Measurements from ENCODE around the gene PIGK.

PIGK gene

GRCh38 chr1:77056525-77056924, 162.7 kb downstream of the PIGK start:
- Histone ChIP-seq H3K9me3 (ENCODE audit: control insufficient read depth, insufficient read depth, low read length) (no peaks in the 10 kb centered on the region), H3K36me3 (ENCODE audit: insufficient read depth, low read length) (no peaks in the 10 kb centered on the region; the same call in 1 of the 2 replicates), H3K4me1 (ENCODE audit: insufficient read depth, low read length) (peaks cover 10% of the 10 kb centered on the region; the same call in 1 of the 2 replicates), H3K9ac (ENCODE audit: low read depth, low read length) (no peak overlapping the region)

- Histone ChIP-seq H3K9ac (ENCODE audit: low read depth, low read length) (no peak overlapping the region), H3K9me3 (ENCODE audit: control insufficient read depth, insufficient read depth, low read length) (no peaks in the 10 kb centered on the region), H3K4me1 (ENCODE audit: insufficient read depth, low read length) (no peaks in the 10 kb centered on the region), H3K36me3 (ENCODE audit: insufficient read depth, low read length) (no peaks in the 10 kb centered on the region; the same call in 1 of the 2 replicates)
These were observed 167.8 kb downstream of the PIGK start for GRCh38 chr1:77051425-77051824.

DNA sequence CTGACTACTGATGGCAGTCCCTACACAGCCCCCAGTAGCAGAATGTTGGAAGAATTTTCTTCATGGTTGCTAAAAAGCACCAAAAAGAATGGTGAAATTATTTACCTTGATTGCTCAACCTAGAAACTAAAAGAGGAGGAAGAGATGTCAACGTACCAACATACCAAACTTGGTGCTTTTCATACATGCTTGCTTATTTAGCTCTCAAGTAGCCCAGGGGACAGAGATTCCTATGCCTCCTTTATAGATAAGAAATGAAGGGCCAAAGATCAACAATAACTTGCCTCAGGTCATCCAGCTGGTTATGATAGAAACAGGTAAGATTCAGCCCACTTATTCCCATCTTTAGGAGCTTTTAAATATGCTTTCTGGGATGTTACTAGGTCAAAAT, 170.6 kb downstream of the PIGK start:
- Histone ChIP-seq H3K36me3 (ENCODE audit: insufficient read depth, low read length) (no peaks in the 10 kb centered on the region), H3K9me3 (ENCODE audit: control insufficient read depth, insufficient read depth, low read length) (no peaks in the 10 kb centered on the region), H3K9ac (ENCODE audit: low read depth, low read length) (no peak overlapping the region), H3K4me1 (ENCODE audit: insufficient read depth, low read length) (no peaks in the 10 kb centered on the region)

DNA sequence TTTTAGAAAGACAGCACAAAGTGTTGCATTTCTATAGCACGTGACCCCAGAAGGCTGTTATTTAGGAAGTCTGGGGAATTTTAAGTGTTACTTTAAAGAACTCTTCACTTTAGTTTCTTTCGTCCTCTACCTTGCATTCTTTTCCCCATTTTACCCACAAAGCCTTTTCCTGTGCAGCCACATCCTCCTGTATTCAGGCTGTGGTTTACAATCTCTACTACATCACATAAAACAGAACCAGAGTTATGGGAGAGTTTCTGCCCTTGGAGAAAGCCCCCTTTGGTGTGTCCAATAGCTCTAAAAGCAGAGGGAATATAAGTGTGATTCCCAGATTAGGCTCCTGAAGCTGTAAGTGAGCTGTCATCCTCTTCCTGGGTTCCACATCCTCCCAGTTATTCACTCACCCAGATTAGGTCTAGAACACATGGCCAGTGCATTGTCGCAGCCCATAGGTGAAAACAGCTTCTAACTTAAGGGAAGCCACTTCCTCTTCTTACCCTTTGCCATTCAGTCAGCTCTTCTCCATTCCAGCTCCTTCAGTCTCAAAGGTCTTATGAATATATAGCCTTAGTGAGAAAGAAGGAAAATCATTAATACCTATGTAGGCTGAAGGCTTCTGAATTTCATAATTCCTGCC, 171.1 kb downstream of the PIGK start:
- Histone ChIP-seq H3K36me3 (ENCODE audit: insufficient read depth, low read length) (no peaks in the 10 kb centered on the region), H3K9ac (ENCODE audit: low read depth, low read length) (no peak overlapping the region), H3K9me3 (ENCODE audit: control insufficient read depth, insufficient read depth, low read length) (no peaks in the 10 kb centered on the region), H3K4me1 (ENCODE audit: insufficient read depth, low read length) (no peaks in the 10 kb centered on the region)

GRCh38 chr1:77047575-77047974, 171.7 kb downstream of the PIGK start:
- H3K9me3 ChIP-seq (ENCODE audit: control insufficient read depth, insufficient read depth, low read length), result no peaks in the 10 kb centered on the region
- H3K36me3 ChIP-seq (ENCODE audit: insufficient read depth, low read length), result no peaks in the 10 kb centered on the region

GRCh38 chr1:77044133-77044849, 174.9 kb downstream of the PIGK start:
- H3K4me1 ChIP-seq (ENCODE audit: insufficient read depth, low read length), result no peaks in the 10 kb centered on the region; the same call in 1 of the 2 replicates
- H3K9me3 ChIP-seq (ENCODE audit: control insufficient read depth, insufficient read depth, low read length), result no peaks in the 10 kb centered on the region
- no peaks in the 10 kb centered on the region for H3K36me3 ChIP-seq (ENCODE audit: insufficient read depth, low read length)
- H3K9ac ChIP-seq (ENCODE audit: low read depth, low read length), result no peak overlapping the region

More at GRCh38 chr1:77047575-77047974, 171.7 kb downstream of the PIGK start:
- Histone ChIP-seq H3K4me1 (ENCODE audit: insufficient read depth, low read length) (no peaks in the 10 kb centered on the region), H3K9ac (ENCODE audit: low read depth, low read length) (no peak overlapping the region)

- Histone ChIP-seq H3K9ac (ENCODE audit: low read depth, low read length) (no peak overlapping the region), H3K36me3 (ENCODE audit: insufficient read depth, low read length) (no peaks in the 10 kb centered on the region), H3K9me3 (ENCODE audit: control insufficient read depth, insufficient read depth, low read length) (no peaks in the 10 kb centered on the region), H3K4me1 (ENCODE audit: insufficient read depth, low read length) (no peaks in the 10 kb centered on the region; the same call in 1 of the 2 replicates)
These were observed 178.4 kb downstream of the PIGK start for GRCh38 chr1:77040826-77041225.

- no peak overlapping the region for H3K9ac ChIP-seq (ENCODE audit: low read depth, low read length)
- no peaks in the 10 kb centered on the region for H3K36me3 ChIP-seq (ENCODE audit: insufficient read depth, low read length)
- H3K4me1 ChIP-seq (ENCODE audit: insufficient read depth, low read length), result no peaks in the 10 kb centered on the region; the same call in 1 of the 2 replicates
- H3K9me3 ChIP-seq (ENCODE audit: control insufficient read depth, insufficient read depth, low read length), result no peaks in the 10 kb centered on the region
These were observed 179.5 kb downstream of the PIGK start for GRCh38 chr1:77039739-77040138.

DNA sequence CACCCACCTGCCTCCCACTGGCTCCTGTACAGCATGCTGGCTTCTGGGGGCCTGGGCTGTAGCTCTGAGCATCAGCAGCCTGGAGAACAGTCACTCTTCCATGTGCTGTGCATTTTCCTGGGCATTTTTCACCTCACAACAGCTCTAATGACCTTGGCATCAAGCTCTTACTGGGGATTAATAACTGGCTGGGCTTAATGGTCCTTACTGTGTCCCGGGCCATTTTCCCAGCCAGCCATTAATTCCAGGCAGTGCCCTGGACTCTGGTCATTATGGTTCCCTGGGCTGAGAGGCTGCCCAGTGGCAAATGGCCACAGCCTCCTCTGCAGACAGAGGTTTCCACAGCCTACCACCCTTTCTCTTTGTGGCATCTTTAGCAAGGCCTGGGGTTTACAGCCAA, 180.1 kb downstream of the PIGK start:
- H3K9ac ChIP-seq (ENCODE audit: low read depth, low read length), result no peak overlapping the region
- H3K9me3 ChIP-seq (ENCODE audit: control insufficient read depth, insufficient read depth, low read length), result no peaks in the 10 kb centered on the region
- H3K4me1 ChIP-seq (ENCODE audit: insufficient read depth, low read length), result no peaks in the 10 kb centered on the region; the same call in 1 of the 2 replicates
- H3K36me3 ChIP-seq (ENCODE audit: insufficient read depth, low read length), result no peaks in the 10 kb centered on the region

Measured in ES-I3 (cell line).